K562 (cell line): ENCODE data around the gene HECW1.

Experiments used
- POLR2A ChIP-seq: fragments of 450-650 bp; conservative IDR thresholded peaks from 2 replicates; pipeline ENCODE4 v1.6.1; 2016
- TF ChIP-seq, protein P1 (sequence below): sonication (generic); formaldehyde crosslinking; IDR thresholded peaks from 2 replicates; pipeline ENCODE4 v1.8.0; 2022; ENCODE audit warnings: mild to moderate bottlenecking, low read depth, missing genetic modification reagents

DNA sequence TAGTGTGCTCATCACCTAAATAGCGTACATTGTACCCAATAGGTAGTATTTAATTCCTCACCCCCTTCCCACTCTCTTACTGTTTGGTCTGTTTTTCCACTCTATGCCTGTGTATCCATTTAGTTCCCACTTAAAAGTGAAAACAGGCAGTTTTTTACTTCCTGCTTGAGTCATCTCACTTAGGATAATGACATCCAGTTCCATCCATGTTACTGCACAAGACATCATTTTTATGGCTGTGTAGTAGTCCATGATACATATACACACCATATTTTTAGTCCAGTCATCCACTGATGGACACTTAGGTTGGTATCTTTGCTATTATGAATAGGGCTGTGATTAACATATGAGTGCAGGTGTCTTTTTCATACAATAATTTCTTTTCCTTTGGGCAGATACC, 480.6 kb downstream of the HECW1 start:
- no peak for TF ChIP-seq POLR2A
- TF ChIP-seq, protein P1, sequence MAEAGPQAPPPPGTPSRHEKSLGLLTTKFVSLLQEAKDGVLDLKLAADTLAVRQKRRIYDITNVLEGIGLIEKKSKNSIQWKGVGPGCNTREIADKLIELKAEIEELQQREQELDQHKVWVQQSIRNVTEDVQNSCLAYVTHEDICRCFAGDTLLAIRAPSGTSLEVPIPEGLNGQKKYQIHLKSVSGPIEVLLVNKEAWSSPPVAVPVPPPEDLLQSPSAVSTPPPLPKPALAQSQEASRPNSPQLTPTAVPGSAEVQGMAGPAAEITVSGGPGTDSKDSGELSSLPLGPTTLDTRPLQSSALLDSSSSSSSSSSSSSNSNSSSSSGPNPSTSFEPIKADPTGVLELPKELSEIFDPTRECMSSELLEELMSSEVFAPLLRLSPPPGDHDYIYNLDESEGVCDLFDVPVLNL: no peak
